ENCODE results near the gene TP53INP2. TPM values are rescaled to one million over a fixed set of nuclear protein-coding genes. Genes with fewer than 3 reads are reported as not detected.

Gene TP53INP2
- total and polyA plus RNA-seq, 2 of the 8 experiments (the other 6 are each of a cell fraction or from before 2014, with no cell fraction given): 2.4 to 4.8 TPM

DNA sequence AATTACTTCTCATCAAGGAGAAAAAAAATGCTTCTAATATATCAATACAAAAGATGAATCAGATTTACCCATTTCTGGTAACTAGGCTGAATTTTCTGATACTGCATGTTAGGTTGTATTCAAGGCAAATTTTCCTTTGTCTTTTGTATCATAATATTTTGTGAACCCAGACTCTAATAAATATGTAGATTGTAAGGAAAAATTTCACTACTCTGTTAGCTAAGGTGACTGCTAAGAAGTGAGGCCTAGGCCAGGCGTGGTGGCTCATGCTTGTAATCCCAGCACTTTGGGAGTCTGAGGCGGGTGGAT is 12.7 kb downstream of the TP53INP2 start:
- Histone ChIP-seq H4K91ac (replicated peaks; ENCODE audit: insufficient read length, low read length) (no peak overlapping the region), H3K27me3 (replicated peaks in 1 of 4; ENCODE audit: control insufficient read depth in 3 of 4, extremely low read depth in 1 of 4, insufficient read depth in 3 of 4, low read length in 3 of 4) (peaks cover 0 to 3% (median 1%) of the 10 kb centered on the region in 4 experiments; a peak in 1 of 7 replicates), H2BK15ac (ENCODE audit: low read length) (no peak overlapping the region), H3K23ac (ENCODE audit: insufficient read length) (no peak overlapping the region), H3K36me3 (ENCODE audit: control insufficient read depth in 2 of 4, insufficient read depth in 4 of 4, low read length in 3 of 4) (no peaks in the 10 kb centered on the region), H2BK5ac (ENCODE audit: low read depth, low read length) (no peak overlapping the region), H3K4me1 (replicated peaks in 1 of 4; ENCODE audit: control insufficient read depth in 3 of 4, insufficient read depth in 4 of 4, low read length in 3 of 4) (no peaks in the 10 kb centered on the region), H3K14ac (ENCODE audit: insufficient read length) (no peak overlapping the region), H4K5ac (ENCODE audit: insufficient read length, low read depth, low read length) (no peak overlapping the region), H2AK5ac (ENCODE audit: low read depth, low read length) (no peak overlapping the region), H3K79me1 (ENCODE audit: low read depth, low read length) (no peaks in the 10 kb centered on the region), H3K4me2 (ENCODE audit: insufficient read depth in 1 of 2, low read depth in 2 of 2, low read length in 2 of 2) (no peak overlapping the region), H3K23me2 (ENCODE audit: low read depth, low read length) (no peaks in the 10 kb centered on the region), H3K18ac (ENCODE audit: extremely low read depth, low read length) (no peak overlapping the region), H3K9ac (replicated peaks in 1 of 4; ENCODE audit: extremely low read depth in 1 of 4, low read depth in 3 of 4, low read length in 3 of 4) (no peak overlapping the region), H3K27ac (ENCODE audit: low read depth, low read length) (no peak overlapping the region), H2BK20ac (ENCODE audit: low read length) (no peak overlapping the region), H3K4me3 (ENCODE audit: extremely low read depth in 1 of 4, insufficient read depth in 2 of 4, low read depth in 3 of 4, low read length in 4 of 4) (no peak overlapping the region), H2BK12ac (ENCODE audit: low read depth, low read length) (no peak overlapping the region), H2AFZ (ENCODE audit: low read length) (no peak overlapping the region), H2BK120ac (replicated peaks; ENCODE audit: low read depth, low read length) (no peak overlapping the region), H4K20me1 (replicated peaks in 1 of 2; ENCODE audit: control insufficient read depth in 1 of 2, insufficient read depth in 2 of 2, low read length in 2 of 2) (peaks cover 0 to 4% of the 10 kb centered on the region in 2 experiments), H3K4ac (replicated peaks; ENCODE audit: insufficient read length, low read depth, low read length) (no peak overlapping the region), H3K9me3 (ENCODE audit: insufficient read depth in 2 of 2, low read depth in 1 of 2, low read length in 1 of 2) (no peaks in the 10 kb centered on the region), H4K8ac (ENCODE audit: extremely low read depth, insufficient read depth, low read length) (no peak overlapping the region), H3K79me2 (ENCODE audit: control insufficient read depth in 1 of 2, insufficient read depth in 2 of 2, low read length in 2 of 2) (no peaks in the 10 kb centered on the region), H3K56ac (replicated peaks; ENCODE audit: insufficient read length, low read depth, low read length) (no peak overlapping the region)
- 87% methylated on average over 2 of the region's 2 CpGs; no CpG with 5 or more reads in 1 of the 2 experiments for WGBS, 2 experiments (ENCODE audit: extremely low coverage in 1 of 2, insufficient coverage in 1 of 2, insufficient read length in 1 of 2, insufficient replicate concordance in 2 of 2, low coverage in 1 of 2, low lambda C conversion rate in 2 of 2, missing lambda C conversion rate in 1 of 2)
- ChIA-PET CTCF (ENCODE audit: partially characterized antibody) (interaction anchor here (0.7 to 0.8 kb wide), 2 partner anchors 35 to 53 kb away, joined by 4 to 5 read pairs; no protein-coding TSS in a partner anchor), POLR2A (ENCODE audit: partially characterized antibody) (no interaction called here)
- no peak for FAIRE-seq
- no peak for DNase-seq (ENCODE audit: low read depth in 1 of 2, low spot score in 2 of 2)
- TF ChIP-seq HDAC6 (IDR thresholded peaks at IDR 0.05; ENCODE audit: low read depth, low read length) (no peak), HDAC2 (IDR thresholded peaks at IDR 0.05; ENCODE audit: borderline replicate concordance in 1 of 2, low read depth in 2 of 2, low read length in 2 of 2) (no peak), NRF1 (IDR thresholded peaks at IDR 0.05; ENCODE audit: low read depth, low read length) (no peak), SIN3A (conservative IDR thresholded peaks at IDR 0.05 in 1 of 2, IDR thresholded peaks at IDR 0.05 in 1 of 2; ENCODE audit: low read depth in 1 of 2, low read length in 2 of 2) (no peak), BCL11A (IDR thresholded peaks at IDR 0.05; ENCODE audit: low read depth in 2 of 2, low read length in 2 of 2) (no peak), CBX5 (IDR thresholded peaks at IDR 0.05; ENCODE audit: low read depth, low read length) (no peak), CHD2 (IDR thresholded peaks at IDR 0.05; ENCODE audit: low read length) (no peak), EZH2 (IDR thresholded peaks at IDR 0.05; ENCODE audit: low read depth, low read length, severe bottlenecking) (no peak), SUZ12 (IDR thresholded peaks at IDR 0.05; ENCODE audit: low read length) (no peak), TCF12 (IDR thresholded peaks at IDR 0.05; ENCODE audit: low read depth, low read length) (no peak), KDM4A (IDR thresholded peaks at IDR 0.05; ENCODE audit: low read depth, low read length, severe bottlenecking) (no peak)
- TF ChIP-seq, protein P1, sequence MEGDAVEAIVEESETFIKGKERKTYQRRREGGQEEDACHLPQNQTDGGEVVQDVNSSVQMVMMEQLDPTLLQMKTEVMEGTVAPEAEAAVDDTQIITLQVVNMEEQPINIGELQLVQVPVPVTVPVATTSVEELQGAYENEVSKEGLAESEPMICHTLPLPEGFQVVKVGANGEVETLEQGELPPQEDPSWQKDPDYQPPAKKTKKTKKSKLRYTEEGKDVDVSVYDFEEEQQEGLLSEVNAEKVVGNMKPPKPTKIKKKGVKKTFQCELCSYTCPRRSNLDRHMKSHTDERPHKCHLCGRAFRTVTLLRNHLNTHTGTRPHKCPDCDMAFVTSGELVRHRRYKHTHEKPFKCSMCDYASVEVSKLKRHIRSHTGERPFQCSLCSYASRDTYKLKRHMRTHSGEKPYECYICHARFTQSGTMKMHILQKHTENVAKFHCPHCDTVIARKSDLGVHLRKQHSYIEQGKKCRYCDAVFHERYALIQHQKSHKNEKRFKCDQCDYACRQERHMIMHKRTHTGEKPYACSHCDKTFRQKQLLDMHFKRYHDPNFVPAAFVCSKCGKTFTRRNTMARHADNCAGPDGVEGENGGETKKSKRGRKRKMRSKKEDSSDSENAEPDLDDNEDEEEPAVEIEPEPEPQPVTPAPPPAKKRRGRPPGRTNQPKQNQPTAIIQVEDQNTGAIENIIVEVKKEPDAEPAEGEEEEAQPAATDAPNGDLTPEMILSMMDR (IDR thresholded peaks at IDR 0.05; ENCODE audit: control extremely low read depth in 1 of 3, insufficient read depth in 1 of 3, low read depth in 1 of 3, low read length in 3 of 3): no peak
